GM18861 (cell line): Measurements from ENCODE around the gene LANCL2.

Source experiments
- ATAC-seq: cut with Tn5 transposase; IDR thresholded peaks from one replicate; pipeline ENCODE4 v1.9.1; 2021; ENCODE audit not compliant: unreplicated experiment

The LANCL2 gene

GRCh38 chr7:55361560-55361959 is 3.6 kb upstream of the LANCL2 start:
- no peak for ATAC-seq

DNA sequence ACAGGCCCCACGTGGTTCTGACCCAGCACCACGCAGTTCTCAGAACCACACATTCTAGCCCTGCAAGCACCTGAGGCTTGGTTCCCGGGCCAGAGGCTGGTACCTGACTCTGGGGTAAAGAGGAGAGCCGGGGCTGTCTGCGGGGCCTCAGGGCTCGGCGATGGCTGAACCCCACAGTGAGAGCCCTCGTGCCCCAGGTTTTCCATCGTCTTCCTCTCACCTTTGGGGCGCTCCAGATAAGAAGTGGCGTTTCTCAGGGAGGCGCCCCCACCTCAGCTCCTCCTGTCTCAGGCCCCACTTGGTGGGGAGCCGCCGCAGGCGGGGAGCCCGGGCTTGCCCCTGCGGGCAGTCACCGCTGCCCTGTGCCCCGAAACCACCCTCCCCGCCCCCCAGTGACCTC is 2.2 kb upstream of the LANCL2 start:
- ATAC-seq: no peak

- no peak for ATAC-seq
These were observed 1.6 kb upstream of the LANCL2 start for GRCh38 chr7:55363386-55364170.

- ATAC-seq: peak; percentile 78
These were observed 731 bp downstream of the LANCL2 start for GRCh38 chr7:55365675-55366460.

DNA sequence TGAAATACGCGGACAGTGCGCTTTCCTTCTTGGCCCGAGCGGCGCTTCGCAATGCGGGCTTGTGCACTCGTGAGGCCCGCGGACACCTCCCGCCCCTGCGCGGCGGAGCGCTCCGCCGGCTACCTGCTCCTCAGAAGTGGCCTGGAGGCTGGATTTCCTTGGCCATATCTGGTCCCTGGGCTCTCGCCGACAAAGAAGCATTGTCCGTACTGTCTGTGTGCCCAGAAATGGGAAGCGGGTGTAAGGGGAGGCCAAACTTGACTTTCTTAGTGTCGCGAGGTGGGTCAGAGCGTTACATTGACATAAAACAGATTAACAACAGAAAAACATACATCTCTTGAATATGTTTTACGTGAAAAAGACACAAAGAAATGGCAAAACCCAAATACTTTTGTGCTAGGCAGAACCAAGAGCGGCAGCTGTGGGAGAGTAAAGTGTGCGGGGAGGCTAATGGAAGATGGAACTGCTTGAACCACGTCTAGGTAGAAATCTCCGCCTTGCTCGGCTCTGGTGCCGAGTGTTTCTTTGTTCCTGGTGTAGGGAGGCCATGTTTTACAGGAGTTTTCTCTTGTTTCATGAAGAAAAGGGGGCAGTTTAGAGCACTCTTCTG is 1.4 kb downstream of the LANCL2 start:
- peak; percentile 10 for ATAC-seq

GRCh38 chr7:55367283-55367840 is 2.2 kb downstream of the LANCL2 start:
- no peak for ATAC-seq

GRCh38 chr7:55369427-55370400 is 4.6 kb downstream of the LANCL2 start:
- no peak for ATAC-seq

- no peak for ATAC-seq
These were observed 9.1 kb downstream of the LANCL2 start for GRCh38 chr7:55374213-55374612.

DNA sequence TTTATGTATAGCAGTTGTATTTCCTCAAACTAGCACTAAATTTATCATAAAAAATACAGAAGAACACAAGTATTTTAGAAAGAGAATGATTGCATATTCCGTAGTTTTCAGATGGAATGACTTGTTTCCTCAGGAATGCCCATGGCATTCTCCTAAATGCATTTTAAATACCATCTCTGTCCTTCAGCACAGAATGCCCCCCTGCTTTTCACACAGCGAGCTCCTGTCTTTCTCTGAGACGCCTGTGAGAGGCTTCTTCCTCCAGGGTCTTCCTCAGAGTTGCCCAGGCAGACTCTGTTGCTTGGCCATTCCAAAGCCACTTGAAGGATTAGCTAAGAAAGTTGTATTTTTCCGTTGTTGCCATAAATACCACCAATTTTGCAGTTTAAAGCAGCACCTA is 10.1 kb downstream of the LANCL2 start:
- no peak for ATAC-seq

DNA sequence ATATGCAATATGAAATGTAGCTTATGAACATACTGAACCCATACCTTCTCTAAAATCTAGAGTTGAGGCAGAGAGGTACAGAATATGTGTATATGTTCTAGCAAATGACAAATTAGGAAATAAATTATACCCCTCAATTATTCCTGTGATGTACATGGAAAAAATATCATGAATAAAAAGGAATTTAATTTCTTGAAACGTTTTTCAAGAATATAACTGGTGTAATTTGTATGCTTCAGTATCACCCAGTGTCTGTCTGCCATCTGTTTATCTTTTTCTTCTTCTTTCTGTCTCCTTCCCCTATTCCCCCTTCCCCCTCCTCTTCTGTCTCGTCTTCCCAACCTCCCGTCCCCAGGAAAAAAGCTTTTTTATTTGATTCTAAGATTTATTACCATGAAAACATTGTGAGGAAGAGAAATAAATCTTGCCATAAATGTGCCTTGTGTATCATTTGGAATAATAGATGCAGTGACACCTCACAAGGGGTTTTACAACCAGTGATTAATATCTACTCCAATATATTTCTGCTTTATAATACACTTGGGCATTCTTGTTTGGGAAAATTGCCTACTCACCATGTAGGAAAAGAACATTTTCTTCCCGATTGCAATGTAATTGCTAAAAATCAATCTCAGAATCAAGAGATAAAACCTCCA is 12.2 kb downstream of the LANCL2 start:
- no peak for ATAC-seq

GRCh38 chr7:55379285-55379684 is 14.1 kb downstream of the LANCL2 start:
- no peak for ATAC-seq

DNA sequence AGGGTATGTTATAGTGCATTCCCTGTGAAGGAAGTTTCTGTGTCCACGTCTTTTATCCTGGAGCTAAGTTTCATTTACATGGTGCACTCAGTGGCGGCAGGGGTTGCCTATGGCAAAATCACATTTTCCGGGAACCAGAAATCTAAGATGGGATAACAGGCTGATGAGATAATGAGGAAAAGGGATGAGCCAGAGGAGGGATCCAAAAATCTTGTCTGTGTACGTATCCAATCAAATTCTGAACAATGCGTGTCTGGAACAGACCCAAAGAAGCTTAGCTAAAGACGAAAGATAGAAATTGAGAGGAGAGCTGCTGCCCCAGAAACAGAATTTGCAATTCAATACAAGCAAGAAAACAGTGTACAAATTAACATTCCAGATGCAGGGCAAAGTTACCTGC is 16.1 kb downstream of the LANCL2 start:
- no peak for ATAC-seq

DNA sequence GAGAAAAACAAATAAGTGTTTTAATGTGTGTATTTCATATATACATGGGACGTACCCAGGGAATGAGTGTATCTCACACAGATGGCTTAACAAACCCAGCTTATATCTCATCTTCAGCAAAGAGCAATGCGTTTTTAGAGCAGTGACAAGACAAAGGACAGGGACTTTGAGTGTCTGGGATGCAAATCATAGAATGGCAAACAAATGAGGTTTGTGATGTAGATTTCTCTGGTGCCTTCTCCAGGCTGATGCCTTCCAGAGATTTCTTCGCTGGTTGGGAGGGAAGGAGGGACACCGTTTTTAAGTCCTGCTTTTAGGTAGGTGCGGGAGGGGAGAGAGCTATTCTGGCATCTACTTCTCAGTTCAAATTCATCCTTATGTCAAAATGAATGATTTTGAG is 16.6 kb downstream of the LANCL2 start:
- ATAC-seq: no peak

DNA sequence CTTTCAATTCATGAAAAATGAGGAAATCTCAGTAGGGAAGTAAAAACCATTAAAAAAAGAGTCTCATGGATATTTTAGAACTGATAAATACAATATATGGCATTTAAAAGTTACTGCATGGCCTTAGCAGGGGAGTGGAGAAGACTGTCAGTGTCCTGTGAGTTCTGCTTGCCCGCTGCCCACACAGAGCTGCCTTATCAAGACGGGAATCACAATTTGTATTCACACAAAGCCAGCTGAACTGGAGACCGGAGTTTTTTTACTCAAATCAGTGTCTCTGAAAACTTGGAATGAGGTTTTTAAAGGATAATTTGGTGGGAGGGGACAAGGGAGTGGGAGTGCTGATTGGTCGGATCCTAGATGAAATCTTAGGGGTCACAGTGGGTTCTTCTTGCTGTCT is 17.1 kb downstream of the LANCL2 start:
- no peak for ATAC-seq

DNA sequence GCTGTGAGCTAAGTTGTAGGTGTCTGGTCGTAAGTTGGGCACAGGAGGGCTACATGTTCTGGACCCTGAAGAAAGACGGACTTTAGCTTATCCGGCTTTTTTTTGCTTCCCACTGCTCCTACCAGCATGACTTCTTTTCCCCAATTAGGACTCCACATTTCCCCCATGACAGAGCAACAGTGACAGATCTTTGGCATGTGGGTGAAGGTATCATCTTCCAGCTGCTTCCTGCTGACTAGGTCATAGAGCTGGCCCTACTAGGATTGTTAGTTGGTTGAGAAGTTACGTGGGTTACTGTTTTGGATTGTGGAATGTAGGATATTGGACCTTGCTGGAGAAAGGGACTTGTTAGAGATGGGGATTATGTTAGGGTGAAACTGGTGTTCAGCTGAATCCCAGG is 21.4 kb downstream of the LANCL2 start:
- ATAC-seq: no peak

GRCh38 chr7:55387062-55387965 is 22.2 kb downstream of the LANCL2 start:
- ATAC-seq: no peak

GRCh38 chr7:55396233-55396785 is 31.2 kb downstream of the LANCL2 start:
- no peak for ATAC-seq

DNA sequence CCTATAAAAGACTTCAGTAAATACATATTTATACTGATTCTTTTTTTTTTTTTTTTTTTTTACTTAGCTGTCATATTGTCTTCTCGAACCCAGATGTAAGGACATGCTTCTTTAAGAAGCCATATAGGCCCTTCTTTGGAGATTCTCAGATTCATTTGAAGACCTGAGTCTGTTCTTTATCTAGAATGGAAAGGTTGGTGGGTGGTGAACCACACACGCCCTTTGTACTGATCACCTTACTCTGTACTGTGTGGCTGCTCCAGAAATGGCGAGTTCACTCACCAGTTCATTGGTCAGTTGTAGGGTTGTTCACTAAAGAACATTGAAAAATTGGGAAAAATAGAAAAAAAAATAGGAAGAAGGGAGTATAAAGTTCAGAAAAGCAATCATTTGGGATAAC is 32.5 kb downstream of the LANCL2 start:
- no peak for ATAC-seq

DNA sequence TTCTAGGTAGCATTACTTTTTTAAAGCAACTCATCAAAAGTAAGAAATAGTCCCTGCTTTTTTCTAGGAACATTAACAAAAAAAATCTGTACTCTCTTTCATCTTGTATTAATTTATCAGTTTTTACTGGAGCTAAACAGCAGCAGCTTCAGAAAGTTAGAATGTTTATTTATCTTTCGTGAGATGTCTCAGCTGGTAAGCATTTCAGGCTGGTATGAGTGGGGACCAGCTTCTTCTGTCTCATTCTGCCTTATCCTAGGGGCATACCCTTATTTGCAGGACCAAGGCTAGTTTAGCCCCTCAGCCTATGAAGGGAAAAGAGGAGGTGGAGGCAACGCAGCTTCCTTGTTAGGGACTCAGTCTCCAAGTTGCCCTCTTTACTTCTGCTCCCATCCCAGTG is 35.1 kb downstream of the LANCL2 start:
- ATAC-seq: no peak
